GM18868 (cell line): Measurements from ENCODE around the gene SOD2.
"Not testable (repeated sequence)": the region's sequence is repeated elsewhere in the genome, so short reads cannot be mapped to it uniquely, and the experiment has no call there.

Source experiments
- ATAC-seq: cut with Tn5 transposase; IDR thresholded peaks from one replicate; pipeline ENCODE4 v1.9.1; 2021; ENCODE audit warnings: mild to moderate bottlenecking, moderate library complexity; ENCODE audit not compliant: unreplicated experiment

The SOD2 gene

DNA sequence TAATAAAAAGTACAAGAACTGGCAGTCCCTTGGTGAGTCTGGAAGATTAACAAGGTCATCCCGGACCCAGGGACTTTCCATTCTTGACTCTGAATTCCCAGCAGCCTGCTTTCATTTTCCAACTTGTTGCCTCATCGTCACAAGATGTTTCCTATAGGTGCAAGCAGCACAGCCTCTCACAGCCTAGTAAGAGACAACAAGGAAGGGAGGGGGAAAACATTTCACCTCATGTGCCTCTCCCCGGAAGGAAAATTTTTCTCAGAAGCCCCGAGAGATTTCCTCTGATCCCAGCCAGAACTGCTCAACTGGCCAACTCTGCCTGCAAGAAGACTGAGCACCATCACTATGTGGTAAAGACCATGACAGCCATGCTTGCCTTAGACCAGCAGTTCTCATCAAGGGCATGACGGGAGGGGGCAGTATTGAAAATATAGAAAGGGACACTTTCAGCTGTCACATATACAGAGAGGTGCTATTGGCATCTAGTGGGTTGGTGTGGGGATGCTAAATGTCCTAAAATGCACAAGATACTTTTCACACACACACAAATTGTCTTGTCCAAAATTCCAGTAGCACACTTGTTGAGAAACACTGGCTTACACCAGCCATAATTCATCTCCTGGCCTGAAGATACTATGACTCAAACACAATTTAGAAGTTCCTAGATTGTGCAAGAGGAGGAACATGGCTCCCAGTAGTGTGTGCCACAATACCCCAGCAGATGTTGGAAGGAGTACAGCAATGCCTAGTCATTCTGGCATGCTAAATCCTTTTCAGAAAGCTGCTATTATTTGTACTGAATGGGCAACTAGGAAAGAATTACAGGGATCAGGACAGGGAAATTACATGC is 23.4 kb upstream of the SOD2 start:
- no peak for ATAC-seq

DNA sequence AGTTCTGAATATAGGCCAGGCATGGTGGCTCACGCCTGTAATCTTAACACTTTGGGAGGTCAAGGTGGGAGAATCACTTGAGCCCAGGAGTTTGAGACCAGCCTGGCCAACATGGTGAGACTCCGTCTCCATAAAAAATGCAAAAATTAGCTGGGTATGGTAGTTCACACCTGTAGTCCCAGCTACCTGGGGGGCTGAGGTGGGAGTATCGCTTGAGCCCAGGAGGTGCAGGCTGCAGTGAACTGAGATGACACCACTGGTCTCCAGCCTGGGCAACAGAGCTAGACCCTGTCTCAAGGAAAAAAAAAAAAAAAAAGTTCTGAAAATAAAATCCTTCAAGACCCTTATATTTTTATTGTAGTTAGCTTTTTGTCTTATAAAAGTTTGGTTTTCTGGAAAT is 22.6 kb upstream of the SOD2 start:
- ATAC-seq: no peak

- no peak for ATAC-seq
These were observed 22.1 kb upstream of the SOD2 start for GRCh38 chr6:159715166-159715565.

- ATAC-seq: no peak
These were observed 21.4 kb upstream of the SOD2 start for GRCh38 chr6:159714404-159714803.

DNA sequence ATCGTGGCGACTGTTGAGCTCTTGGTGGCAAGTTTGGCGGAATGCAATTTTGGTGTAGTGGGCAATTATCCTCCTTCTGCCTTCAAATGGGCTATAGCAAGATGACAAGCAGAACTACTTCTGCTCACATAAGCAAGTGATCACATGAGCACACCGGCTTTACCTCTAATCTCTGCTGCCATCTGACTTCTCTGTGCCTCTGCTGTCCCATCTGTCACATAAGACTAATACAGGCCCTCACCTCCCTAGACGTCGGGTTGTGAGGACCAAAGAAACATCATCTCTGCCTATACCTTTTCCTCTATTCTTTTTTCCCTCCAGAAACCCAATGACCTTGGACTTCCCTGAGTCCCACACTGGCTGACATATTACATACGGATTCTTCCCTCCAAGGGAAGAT is 20.9 kb upstream of the SOD2 start:
- no peak for ATAC-seq

DNA sequence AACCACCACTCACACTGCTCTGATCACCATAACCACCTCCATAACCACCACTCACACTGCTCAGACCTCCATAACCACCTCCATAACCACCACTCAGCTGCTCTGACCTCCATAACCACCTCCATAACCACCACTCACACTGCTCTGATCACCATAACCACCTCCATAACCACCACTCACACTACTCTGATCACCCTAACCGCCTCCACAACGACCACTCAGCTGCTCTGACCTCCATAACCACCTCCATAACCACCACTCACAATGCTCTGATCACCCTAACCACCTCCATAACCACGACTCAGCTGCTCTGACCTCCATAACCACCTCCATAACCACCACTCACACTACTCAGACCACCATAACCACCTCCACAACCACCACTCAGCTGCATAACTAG is 19.3 kb upstream of the SOD2 start:
- not testable (repeated sequence) for ATAC-seq

DNA sequence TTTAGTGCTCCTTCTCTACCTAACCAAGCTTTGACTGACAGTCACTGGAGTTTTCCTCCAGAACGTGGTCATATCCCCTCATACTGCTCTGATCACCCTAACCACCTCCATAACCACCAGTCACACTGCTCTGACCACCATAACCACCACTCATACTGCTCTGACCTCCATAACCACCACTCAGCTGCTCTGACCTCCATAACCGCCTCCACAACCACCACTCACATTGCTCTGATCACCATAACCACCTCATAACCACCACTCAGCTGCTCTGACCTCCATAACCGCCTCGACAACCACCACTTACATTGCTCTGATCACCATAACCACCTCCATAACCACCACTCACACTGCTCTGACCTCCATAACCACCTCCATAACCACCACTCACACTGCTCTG is 17.6 kb upstream of the SOD2 start:
- ATAC-seq: not testable (repeated sequence)

- no peak for ATAC-seq
These were observed 8.5 kb upstream of the SOD2 start for GRCh38 chr6:159701413-159701999.

DNA sequence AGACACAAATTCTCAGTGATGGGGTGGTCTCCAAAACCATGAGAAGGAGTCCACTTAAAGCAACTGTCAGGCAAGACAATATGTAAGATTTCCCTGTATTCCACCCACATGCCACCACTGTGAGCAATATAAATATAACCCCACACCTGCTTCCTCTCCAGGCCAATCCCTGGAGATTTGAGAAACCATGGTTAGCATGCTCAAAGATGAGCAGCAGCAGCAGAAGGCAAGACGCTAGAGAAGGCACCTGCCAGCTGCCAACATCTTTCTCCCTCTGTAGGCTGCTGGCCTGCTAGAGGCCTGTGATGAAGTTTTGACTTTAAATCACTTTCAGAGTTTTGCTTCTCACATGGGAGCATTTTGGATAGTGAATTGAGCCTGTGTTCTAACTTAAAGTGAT is 7.9 kb upstream of the SOD2 start:
- no peak for ATAC-seq

- ATAC-seq: no peak
These were observed 2.9 kb upstream of the SOD2 start for GRCh38 chr6:159695984-159696383.

DNA sequence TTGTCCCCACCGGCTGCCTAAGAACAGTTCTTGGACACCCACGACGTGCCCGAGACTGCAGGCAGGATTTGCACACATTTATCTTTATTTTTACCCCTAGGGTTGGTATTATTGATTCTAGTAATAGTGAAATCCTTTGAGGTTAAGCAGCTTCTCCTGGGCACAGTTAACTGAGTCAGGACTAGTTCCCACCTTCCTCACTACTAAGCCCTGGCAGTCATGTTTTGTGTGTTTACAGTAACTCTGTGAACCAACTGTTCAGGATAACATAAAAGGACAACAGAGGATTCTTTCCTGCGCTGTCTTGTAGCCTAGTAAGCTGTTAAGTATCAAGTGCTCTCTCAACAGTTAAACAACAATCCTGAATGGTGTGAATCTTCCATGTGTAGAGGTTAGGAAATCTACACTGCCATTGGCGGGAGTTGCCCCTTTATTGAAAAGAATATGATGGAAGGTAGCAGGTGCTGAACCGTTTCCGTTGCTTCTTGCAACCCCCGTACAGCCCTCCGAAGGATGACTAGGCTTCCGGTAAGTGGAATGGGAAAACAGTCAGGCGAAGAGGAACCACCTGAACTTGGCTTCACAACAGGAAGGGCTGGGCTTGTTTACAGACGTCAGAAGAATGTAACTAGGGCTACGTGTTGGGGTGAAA is 979 bp upstream of the SOD2 start:
- ATAC-seq: peak; percentile 2

DNA sequence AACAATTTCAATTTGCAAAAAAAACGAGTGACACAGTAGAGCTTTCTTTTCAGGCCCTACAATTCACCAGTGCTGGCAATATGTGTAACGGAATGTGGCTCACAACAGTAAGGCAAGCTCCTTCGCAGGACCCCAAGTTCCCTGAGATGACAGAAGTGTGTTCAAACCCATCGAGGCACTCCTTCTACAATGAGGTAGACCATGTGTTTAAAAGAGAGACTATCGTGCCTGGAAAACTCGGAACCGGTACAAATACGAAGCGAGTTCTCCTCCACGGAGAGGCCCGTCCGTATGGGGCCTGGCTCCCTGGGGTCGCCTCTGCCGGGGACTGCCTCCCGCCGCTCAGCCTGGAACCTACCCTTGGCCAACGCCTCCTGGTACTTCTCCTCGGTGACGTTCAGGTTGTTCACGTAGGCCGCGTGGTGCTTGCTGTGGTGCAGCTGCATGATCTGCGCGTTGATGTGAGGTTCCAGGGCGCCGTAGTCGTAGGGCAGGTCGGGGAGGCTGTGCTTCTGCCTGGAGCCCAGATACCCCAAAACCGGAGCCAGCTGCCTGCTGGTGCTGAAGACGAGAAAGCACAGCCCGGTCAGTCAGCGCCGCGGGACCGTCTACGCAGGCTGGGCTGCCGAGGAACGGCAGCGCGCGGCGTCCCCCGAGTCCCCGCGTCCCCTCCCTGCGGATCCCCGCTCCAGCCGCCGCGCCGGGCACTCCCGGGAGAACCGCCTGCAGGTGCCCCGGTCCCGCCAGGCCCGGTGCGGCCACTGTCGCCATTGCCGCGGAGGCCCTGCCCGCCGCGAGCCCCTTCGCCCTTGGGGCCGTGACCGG is 526 bp downstream of the SOD2 start:
- ATAC-seq: peak; percentile 42

- no peak for ATAC-seq
These were observed 1.1 kb downstream of the SOD2 start for GRCh38 chr6:159691963-159692287.

DNA sequence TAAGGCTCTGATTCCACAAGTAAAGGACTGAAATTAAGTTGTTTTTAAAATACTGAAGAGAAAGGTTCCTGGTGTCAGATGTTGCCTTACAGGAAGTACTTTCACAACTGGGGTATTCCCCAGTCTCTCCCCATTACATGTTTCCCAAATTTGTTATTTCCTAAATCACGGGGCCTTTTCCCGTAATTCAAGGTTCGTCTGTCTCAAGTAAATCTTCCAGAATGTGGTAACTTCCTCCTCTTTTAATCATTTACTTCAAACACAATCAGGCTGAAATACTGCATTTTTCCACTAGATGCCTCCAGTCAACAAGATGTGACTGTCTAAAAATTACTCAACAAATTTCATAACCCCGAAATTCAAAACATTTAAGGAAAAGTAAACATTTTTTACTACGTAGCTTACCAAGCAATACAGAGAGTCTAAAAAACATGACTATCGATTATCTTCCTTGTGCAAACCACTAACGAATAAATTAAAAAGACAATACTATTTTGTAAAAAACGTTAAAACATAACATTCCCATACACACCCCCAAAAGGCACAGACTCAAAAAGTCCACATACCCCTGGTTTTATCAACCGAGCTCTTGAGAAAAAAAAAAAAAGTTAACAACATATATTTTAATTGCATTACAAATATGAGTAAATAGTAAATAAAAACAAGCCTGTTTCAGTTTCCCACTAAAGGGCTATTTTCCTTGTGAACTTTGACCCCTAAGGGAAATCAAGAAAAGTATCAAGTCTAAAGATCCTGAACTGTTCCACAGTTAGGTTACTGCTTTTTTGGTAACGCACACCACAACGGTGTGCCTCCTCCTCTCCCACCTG is 1.7 kb downstream of the SOD2 start:
- ATAC-seq: peak; percentile 18

DNA sequence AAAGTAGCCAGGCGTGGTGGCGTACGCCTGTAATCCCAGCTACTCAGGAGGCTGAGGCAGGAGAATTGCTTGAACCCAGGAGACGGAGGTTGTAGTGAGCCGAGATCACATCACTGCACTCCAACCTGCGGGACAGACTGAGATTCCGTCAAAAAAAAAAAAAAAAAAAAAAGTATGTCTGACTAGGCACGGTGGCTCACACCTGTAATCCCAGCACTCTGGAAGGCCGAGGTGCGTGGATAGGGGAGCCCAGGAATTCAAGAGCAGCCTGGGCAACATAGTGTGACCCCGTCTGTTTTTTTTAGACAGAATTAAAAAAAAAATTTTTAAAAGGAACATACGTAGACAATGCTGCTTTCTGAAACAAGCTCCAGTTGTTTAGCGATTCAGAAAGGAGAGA is 2.9 kb downstream of the SOD2 start:
- ATAC-seq: not testable (repeated sequence)

DNA sequence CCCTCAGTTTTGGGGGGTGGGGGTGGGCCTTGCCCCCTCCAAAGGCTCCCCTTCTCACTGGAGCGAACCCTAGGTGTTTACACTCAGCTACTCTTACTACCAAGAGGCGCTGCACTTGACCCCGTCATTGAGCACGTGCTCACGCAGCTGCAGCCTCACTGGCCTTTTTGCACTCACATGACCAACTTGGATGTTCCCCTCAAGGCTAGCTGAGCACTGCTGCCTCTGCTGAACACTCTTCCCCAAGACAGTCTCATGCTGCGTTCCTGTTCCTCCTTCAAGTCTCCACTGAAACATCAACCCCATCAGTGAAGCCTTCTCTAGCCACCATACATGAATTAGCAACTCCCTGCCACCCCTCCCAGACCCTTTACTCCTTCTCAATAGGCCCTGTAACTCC is 4.0 kb downstream of the SOD2 start:
- no peak for ATAC-seq

DNA sequence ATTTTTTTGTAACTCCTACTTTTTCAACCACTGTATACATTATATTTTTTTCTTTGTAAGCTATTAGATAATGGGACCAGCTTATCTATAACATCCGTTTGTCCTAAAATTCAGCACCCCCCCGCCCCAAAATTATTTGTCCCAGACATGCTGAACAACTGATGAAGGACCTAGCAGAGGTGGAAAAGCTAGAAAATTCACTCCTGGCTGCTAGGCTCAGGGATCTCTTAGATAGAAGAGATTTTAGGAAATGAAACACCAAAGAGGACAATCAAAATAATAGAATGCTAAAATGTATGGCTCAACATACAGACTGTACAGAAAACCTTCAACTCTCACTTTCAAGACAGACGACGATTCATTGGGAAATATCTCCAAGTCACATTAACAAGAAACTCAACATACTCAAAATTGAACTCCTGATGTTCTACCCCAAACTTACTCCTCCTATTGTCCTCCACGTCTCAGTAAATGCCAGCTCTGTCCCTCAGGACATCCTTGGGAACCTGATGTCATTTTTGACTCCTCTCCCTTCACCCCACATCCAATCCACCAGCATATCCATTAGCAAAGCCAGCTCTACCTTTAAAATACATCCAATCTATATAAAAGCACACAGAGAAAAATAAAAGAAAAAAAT is 4.7 kb downstream of the SOD2 start:
- ATAC-seq: no peak

DNA sequence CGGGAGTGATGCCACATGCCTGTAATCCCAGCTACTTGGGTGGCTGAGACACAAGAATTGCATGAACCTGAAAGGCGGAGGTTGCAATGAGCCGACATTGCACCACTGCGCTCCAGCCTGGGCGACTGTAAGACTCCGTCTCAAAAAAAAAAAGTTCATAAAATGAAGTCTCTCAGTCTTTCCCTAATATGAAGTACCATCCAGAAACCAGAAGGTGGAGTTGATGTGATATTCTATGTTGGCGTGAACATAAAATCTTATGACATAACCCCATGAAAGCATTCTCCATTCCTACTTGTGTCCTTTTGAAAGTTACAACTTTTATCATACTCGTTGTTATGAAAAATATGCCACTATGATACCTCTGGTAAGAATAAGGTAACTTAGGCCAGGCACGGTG is 5.7 kb downstream of the SOD2 start:
- ATAC-seq: no peak

DNA sequence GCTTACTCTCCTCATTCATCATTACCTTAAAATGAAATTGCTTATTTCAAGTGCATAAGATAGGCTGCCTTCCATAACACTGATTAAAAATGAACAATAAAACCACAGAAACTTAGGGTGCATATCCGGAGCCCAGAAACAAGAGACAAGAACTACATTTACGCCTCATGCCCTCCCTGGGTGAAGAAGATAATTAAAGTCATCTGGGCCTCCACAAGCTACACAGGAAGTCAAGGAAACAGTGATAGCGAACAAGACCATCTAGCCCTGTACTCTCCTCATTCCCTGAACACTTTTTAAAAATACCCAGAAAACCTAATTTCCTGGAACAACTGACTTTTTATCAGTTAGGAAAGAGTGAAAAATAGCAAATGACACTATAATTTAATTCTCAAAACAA is 6.3 kb downstream of the SOD2 start:
- no peak for ATAC-seq

- ATAC-seq: no peak
These were observed 7.0 kb downstream of the SOD2 start for GRCh38 chr6:159686040-159686439.
